Stimulated activated CD4-positive, alpha-beta T cell treated with anti-CD3 and anti-CD28 coated beads, Interleukin-4, amount 100 ng/mL, for 48 hours (primary cell): ENCODE measurements around the gene GKN1.

Source experiments
- DNase-seq, 2 donors: peaks; one replicate each; pipeline ENCODE4 v3.0.0-alpha.2; 2020; ENCODE audit warnings: low read depth in 2 of 2

GKN1 gene

DNA sequence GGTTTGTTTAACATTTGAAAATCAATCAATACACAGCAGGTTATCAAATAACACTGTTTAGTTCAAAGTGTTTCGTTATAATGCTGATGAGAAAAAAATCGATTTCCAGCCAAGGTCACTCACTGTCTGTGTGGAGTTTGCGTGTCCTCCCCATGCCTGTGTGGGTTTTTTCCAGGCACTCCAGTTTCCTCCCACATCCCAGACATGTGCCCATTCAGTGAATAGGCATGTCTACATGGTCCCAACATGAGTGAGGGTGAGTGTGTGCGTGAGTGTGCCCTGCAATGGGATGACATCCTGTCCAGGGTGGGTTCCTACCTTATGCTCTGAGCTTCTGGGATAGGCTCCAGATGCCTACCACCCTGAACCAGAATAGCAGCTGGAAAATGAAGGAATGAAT is 13.1 kb upstream of the GKN1 start:
- no peak for DNase-seq

DNA sequence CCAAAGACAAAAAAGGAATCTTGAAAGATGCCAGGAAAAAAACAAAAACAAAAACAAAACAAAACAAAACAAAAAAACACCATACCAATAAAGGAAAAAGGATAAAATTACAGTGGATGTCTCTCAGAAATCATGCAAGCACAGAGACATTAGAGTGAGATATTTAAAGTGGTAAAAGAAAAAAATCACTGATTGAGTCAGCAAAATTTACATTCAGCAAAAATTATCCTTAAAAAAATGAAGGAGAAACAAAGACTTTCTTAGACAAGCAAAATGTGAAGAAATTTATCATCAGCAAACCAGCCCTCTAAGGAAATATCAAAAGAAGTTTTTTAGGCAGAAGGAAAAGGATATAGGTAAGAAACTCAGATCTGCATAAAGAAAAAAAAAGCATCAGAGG is 10.2 kb upstream of the GKN1 start:
- no peak for DNase-seq

GRCh38 chr2:68968221-68968620 is 6.2 kb upstream of the GKN1 start:
- DNase-seq = no peak

GRCh38 chr2:68969736-68970490 is 4.5 kb upstream of the GKN1 start:
- DNase-seq = no peak

DNA sequence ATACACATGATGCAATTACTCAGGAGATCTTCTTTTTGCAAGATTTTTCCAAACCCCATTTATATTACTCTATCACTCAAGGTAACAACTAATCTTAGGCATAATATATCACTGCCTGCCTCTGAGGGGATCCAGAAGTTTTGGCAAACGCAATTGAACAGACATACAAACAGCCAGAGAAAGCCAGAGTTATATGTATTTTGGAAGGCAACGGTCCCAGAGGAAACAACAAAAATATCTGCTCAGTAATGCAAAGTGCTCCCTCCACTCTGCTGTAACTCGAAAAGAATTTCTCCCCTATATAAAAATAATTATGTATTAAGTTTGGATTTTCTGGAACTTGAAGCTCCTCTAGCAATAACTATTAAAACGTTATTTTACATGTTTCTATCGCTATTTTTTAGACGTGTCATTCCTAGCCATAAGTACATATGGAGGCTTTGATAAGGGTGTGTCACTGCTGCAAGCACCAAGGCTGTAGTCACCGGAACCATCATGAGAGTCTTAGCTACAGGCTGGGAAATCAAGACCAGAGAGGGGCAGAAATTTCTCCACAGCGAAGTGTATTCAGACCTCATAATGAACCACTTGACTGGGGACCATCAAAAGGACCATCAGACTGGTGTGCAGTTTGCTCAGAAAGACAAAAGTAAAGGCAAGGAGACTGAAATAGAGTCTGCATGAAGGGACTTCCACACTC is 3.7 kb upstream of the GKN1 start:
- no peak for DNase-seq

- DNase-seq = no peak
These were observed 2.7 kb upstream of the GKN1 start for GRCh38 chr2:68971591-68972231.

DNA sequence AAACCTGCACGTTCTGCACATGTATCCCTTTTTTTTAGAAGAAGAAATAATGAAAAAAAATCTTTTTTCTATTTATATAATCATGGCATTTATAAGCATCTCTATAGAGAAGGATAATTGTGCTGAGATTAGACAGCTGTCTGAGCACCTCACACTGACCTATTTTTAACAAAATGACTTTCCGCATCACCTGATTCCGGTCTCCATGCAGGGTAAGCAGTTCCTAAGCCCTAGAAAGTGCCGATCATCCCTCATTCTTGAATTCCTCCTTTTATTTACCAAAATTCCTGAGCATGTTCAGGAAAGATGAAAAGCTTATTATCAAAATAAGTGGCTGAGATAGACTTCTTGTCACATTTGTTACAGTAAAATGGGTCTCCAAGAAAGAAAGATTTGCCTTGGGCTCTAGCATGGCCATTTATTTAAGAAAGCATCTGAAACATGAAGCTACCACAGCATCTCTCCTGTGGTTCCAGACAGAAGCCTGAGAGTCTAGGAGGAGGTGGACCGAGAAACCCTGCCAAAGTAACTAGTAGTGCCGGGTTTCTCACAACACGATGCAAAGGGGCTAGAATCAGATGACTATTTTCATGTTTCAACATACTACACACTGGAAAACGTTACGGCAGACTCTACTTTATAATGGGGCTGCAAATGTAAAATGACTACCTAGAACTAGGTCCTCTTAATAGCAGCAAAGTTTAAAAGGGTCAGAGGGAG is 670 bp downstream of the GKN1 start:
- no peak for DNase-seq

DNA sequence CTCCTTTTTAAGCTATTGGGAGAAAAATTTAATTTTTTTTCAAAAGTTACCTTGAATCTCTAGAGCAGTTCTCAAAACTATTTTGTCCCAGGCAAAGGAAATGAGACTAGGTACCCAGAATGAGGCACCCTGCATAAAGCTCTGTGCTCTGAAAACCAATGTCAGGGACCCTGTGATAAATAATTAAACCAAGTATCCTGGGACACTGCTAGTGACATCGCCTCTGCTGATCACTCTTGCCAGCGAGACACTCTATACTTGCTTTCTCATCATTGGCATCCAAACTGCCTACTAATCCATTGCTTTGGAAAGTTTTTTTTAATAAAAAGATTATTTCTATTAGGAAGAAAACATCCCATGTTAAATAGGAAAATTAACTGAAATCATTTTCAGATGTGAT is 1.4 kb downstream of the GKN1 start:
- DNase-seq = no peak

DNA sequence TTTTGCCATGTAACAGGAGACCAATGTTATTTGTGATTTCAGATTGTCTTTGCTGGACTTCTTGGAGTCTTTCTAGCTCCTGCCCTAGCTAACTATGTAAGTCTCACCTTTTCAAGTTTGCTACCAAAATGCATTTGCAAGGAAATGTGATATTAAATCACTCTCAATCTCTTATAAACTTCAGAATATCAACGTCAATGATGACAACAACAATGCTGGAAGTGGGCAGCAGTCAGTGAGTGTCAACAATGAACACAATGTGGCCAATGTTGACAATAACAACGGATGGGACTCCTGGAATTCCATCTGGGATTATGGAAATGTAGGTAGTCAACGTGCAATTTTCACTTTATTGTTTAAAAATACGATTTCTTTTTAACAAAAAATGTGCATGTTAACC is 3.0 kb downstream of the GKN1 start:
- DNase-seq = no peak

GRCh38 chr2:68978098-68978497 is 3.7 kb downstream of the GKN1 start:
- no peak for DNase-seq

- no peak for DNase-seq
These were observed 6.5 kb downstream of the GKN1 start for GRCh38 chr2:68980956-68981355.

DNA sequence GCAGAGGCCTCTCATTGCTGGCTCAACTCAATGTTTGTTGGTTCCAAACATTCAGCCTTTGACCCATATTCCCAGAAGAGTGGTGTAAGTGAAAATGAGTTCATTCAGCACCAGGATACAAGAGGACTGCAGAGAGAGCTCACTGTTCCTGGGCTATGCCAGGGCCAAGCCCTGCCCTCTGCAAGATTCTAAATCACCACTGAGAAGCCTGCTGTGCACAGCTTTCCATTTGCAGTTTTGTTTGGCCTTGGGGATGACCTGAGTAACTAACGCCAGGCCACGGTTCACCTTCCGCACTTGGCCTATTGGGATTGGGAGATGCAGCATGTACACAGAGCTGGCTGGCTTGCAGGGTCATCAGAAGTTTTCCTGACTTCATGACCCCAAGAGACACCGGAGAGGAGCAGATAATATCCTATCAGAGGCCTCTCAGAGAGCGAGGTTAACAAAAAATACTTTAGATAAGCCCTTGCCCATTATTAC is 12.6 kb downstream of the GKN1 start:
- DNase-seq = no peak

- no peak for DNase-seq
These were observed 14.6 kb downstream of the GKN1 start for GRCh38 chr2:68989035-68989434.

GRCh38 chr2:68992341-68992740 is 17.9 kb downstream of the GKN1 start:
- no peak for DNase-seq

DNA sequence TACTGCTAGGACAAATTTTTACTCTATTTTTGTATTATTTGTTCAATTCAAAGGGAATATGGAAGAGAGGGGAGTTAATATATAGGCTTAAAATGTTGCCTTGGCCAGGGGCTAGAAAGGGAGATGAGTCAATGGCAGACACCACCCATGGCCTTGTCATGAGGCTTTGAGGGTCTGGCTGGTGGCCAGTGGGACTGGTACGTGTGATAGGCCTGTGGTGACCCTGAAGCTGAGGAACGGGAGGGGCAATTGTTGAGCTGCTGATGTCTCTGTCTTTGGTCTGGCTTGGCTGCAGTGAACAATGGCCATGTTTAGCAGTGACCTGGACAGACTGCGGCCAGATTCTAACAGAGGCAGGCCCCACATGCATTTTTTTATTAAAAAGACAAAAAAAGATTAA is 18.5 kb downstream of the GKN1 start:
- no peak for DNase-seq

DNA sequence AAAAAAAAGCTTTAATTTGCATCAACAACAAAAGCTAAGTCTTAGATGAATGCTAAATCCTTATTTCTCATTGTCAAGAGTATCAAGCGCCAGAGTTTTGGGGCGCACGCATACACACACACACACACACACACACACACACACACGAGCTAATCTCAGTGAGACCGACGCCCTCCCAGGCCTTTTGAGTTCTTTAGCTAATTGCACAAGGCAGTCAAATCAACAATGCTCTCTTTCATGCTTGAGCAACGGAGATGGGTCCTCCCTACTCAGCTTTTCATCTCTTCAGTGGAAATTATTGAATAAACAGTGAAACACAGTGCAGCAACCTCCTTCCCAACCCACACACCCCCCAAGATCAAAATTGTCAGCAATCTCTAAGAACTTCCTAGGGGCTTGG is 19.2 kb downstream of the GKN1 start:
- DNase-seq = no peak

DNA sequence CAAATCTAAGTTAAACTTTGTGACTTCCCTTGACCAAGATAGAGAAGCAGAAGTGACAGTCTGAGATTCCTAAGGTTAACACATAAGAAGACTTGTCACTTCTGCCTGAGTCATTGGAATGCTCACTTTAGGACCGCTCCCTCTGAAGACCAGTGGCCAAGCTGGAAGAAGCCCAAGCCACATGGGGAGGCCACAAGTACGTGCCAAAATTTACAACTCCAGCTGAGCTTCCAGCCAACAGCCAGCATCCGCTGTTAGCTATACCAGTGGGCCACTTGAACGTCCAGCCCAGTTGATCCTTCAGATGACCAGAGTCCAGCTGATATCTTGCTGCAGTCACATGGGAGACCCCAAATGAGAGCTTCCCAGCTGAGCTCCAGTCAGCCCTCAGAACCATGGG is 20.4 kb downstream of the GKN1 start:
- no peak for DNase-seq

DNA sequence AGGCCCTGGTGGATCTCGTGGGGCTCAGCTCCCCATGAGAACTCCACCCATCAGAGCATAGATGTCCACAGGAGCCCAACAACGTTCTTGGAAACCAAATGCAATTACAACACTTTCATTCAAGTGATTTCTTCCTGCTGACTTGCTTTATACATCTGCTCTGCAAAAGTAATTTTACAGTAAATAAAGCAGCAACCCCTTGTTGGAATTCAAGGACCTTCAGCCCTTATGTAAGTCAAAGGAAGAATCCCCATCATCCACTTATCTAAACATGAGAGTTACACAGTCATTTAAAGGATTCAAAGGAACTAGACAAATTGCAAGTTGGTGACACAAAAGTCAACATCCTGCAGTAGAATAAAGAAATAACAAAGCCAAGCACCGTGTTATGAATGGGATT is 21.5 kb downstream of the GKN1 start:
- no peak for DNase-seq

GRCh38 chr2:68997401-68997800 is 23.0 kb downstream of the GKN1 start:
- DNase-seq = no peak

DNA sequence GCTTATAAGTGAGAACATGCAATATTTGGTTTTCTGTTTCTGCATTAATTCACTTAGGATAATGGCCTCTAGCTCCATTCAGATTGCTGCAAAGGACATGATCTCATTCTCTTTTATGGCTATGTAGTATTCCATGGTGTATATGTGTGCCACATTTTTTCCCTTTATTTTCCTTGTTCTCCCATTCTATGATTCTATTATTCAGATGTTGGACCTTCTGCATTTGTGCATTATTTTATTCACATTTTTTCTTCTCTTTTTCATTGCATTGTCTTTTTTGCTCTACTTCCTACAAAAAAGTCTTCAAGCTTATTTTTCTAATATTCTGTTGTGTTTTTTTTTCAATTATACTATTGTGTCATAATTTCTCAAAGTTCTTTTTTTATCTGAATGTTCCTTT is 27.4 kb downstream of the GKN1 start:
- no peak for DNase-seq

DNA sequence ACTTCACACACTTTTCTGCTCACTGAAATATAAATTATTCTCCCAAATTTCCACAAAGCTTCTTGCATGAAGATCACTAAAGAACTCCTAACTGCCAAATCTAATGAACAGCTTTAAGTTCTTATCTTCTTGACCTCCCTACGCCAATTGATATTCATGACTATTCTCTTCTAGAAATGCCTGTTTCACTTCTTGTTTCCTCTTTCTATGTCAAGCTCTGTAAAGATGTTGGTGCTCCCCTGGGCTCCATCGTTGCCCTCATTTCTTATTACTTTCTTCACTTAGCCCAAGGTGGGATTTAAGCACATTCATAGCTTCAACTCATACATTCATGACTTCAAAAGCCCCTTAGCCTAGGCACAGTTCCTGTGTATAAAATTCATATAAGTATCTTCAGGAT is 29.3 kb downstream of the GKN1 start:
- no peak for DNase-seq

- no peak for DNase-seq
These were observed 32.7 kb downstream of the GKN1 start for GRCh38 chr2:69007169-69007568.
